BE2C (cell line): Measurements from ENCODE around the gene CDK2.
"Not testable (repeated sequence)": the region's sequence is repeated elsewhere in the genome, so short reads cannot be mapped to it uniquely, and the experiment has no call there.

Experiments
- DNase-seq: peaks from one replicate; pipeline ENCODE4 v3.0.0-alpha.2; 2020
- H3K27me3 ChIP-seq: fragments of 250-450 bp; sonication (Bioruptor Pico); 2 replicates; pipeline ENCODE4 v1.5.1; 2020; ENCODE audit warnings: mild to moderate bottlenecking
- H3K36me3 ChIP-seq: fragments of 250-450 bp; sonication (Bioruptor Pico); 2 replicates; pipeline ENCODE4 v1.5.1; 2020; ENCODE audit warnings: mild to moderate bottlenecking
- H3K4me1 ChIP-seq: fragments of 250-450 bp; sonication (Bioruptor Pico); 2 replicates; pipeline ENCODE4 v1.5.1; 2020
- H3K4me3 ChIP-seq: 2 replicates; pipeline ENCODE4 v1.5.1; 2011; ENCODE audit warnings: low read depth, low read length
- H3K9me3 ChIP-seq: fragments of 250-450 bp; sonication (Bioruptor Pico); 2 replicates; pipeline ENCODE4 v1.5.1; 2020
- CTCF ChIP-seq: IDR thresholded peaks from 2 replicates; pipeline ENCODE4 v1.5.1; 2012; ENCODE audit warnings: mild to moderate bottlenecking, low read depth, low read length

CDK2 gene

GRCh38 chr12:55983232-55983842, 16.7 kb downstream of the CDK2 start:
- peaks cover 6% of the 10 kb centered on the region; the same call in 1 of the 2 replicates for H3K36me3 ChIP-seq
- no peaks in the 10 kb centered on the region for H3K4me1 ChIP-seq
- DNase-seq = no peak

GRCh38 chr12:55984861-55985260, 18.2 kb downstream of the CDK2 start:
- H3K36me3 ChIP-seq = peaks cover 13% of the 10 kb centered on the region
- H3K27me3 ChIP-seq = no peaks in the 10 kb centered on the region
- H3K4me3 ChIP-seq = no peak overlapping the region
- H3K4me1 ChIP-seq = no peaks in the 10 kb centered on the region
- no peak for DNase-seq
- no peaks in the 10 kb centered on the region for H3K9me3 ChIP-seq
- no peak for TF ChIP-seq CTCF

More at GRCh38 chr12:55983232-55983842, 16.7 kb downstream of the CDK2 start:
- no peak for TF ChIP-seq CTCF
- Histone ChIP-seq H3K4me3 (no peak overlapping the region), H3K27me3 (no peaks in the 10 kb centered on the region), H3K9me3 (no peaks in the 10 kb centered on the region)

GRCh38 chr12:55985341-55985740, 18.7 kb downstream of the CDK2 start:
- no peak for TF ChIP-seq CTCF
- Histone ChIP-seq H3K9me3 (no peaks in the 10 kb centered on the region), H3K27me3 (no peaks in the 10 kb centered on the region), H3K4me1 (no peaks in the 10 kb centered on the region), H3K4me3 (no peak overlapping the region), H3K36me3 (peaks cover 18% of the 10 kb centered on the region)
- no peak for DNase-seq

- H3K4me3 ChIP-seq, H3K9me3 ChIP-seq, H3K4me1 ChIP-seq, DNase-seq, H3K27me3 ChIP-seq: not testable (repeated sequence)
- H3K36me3 ChIP-seq = peaks cover 22% of the 10 kb centered on the region
Observed at GRCh38 chr12:55985976-55986375, 19.3 kb downstream of the CDK2 start.

- Histone ChIP-seq H3K36me3 (peaks cover 41% of the 10 kb centered on the region), H3K9me3 (no peaks in the 10 kb centered on the region), H3K4me1 (no peaks in the 10 kb centered on the region), H3K4me3 (no peak overlapping the region), H3K27me3 (no peaks in the 10 kb centered on the region)
- DNase-seq = no peak
- TF ChIP-seq CTCF = no peak
Observed at GRCh38 chr12:55991110-55991509, 24.5 kb downstream of the CDK2 start.

- H3K36me3 ChIP-seq = peaks cover 36% of the 10 kb centered on the region
- H3K4me1 ChIP-seq = no peaks in the 10 kb centered on the region
- no peak for TF ChIP-seq CTCF
- H3K9me3 ChIP-seq = no peaks in the 10 kb centered on the region
- no peaks in the 10 kb centered on the region for H3K27me3 ChIP-seq
- no peak overlapping the region for H3K4me3 ChIP-seq
- no peak for DNase-seq
Observed at GRCh38 chr12:55993230-55993853, 26.7 kb downstream of the CDK2 start.
